GM19240 (cell line): ENCODE data around the gene PRKG2.
"Not testable (repeated sequence)": the region's sequence is repeated elsewhere in the genome, so short reads cannot be mapped to it uniquely, and the experiment has no call there.

Experiments used
- DNase-seq: peaks from one replicate; pipeline ENCODE4 v3.0.0; 2011; ENCODE audit warnings: low spot score; ENCODE audit not compliant: insufficient read length

The PRKG2 gene

DNA sequence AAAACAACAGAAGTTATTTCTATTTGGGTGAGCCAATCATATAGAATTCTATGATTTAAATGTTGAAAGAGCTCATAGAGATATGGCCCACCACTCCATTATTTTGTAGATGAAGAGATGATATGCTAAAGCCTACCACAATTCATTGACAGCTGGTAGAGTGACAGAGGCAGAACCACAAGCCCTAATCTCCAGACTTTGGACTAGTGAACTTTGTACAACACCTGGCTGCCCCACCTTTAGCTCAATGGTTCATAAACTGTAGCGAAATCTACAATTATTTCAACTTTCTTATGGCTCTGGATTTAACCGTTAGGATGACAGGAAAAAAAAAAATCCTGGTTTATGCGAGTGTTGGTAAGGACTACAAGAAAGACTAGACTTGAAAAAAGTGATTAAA lies 50.9 kb downstream of the PRKG2 start:
- DNase-seq: no peak

DNA sequence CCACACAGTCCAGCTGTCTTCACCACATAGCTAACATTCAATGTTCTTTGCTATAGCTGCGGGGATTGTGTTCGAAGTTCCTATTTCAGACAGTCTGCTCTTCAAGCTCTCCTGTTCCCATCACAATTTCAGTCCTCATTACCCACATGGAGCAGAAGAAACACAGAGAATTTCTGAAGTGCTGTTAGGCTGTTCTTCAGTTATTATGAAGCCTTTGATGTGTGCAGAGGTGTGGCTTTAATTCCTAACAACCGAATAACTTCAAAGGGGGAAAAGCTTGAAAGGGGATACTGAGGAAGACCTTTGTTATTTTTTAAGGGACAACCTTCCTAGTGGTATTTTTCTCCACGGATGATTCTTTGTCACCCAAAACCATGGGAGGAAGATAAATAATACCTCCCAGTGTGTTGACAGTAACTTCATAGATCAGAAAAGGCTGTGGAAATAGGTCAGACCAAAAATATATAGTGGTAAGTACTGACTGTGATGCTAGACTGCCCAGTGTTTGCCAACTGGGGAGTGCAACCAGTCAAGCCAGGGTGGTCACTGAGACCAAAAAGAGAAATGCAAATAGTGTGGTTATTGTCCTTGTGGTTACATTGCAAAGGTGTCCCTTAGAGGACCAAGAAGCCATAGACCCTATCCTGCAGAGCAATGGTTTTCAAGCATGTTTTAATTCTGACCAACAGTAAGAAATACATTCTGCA lies 52.1 kb downstream of the PRKG2 start:
- DNase-seq: no peak

DNA sequence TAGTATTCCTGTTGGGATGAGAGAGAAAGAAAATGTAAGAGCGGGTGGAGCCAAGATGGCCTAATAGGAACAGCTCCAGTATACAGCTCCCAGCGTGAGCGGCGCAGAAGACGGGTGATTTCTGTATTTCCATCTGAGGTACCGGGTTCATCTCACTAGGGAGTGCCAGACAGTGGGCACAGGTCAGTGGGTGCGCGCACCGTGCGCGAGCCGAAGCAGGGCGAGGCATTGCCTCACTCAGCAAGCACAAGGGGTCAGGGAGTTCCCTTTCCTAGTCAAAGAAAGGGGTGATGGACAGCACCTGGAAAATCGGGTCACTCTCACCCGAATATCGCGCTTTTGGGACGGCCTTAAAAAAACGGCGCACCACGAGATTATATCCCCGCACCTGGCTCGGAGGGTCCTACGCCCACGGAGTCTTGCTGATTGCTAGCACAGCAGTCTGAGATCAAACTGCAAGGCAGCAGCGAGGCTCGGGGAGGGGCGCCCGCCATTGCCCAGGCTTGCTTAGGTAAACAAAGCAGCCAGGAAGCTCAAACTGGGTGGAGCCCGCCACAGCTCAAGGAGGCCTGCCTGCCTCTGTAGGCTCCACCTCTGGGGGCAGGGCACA lies 61.2 kb downstream of the PRKG2 start:
- not testable (repeated sequence) for DNase-seq

GRCh38 chr4:81152839-81153713 lies 61.9 kb downstream of the PRKG2 start:
- DNase-seq: no peak

DNA sequence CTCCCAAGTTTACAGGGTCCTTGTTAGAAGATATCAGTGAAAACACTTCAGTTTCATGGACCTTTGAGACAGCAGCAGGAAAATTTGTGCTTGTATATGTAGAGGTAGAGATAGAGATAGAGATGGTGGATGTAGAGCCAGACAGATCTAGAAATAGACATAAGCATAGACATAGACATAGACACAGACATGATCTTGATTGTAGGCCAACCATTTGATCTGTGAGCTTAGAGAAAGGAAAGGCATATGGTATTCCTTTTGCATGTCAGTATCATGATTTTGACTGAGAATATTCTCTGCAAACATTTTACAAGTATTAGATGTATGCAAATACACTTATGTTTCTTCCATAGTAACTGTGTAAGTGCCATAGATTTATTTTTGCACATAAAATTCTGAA lies 65.0 kb downstream of the PRKG2 start:
- no peak for DNase-seq

DNA sequence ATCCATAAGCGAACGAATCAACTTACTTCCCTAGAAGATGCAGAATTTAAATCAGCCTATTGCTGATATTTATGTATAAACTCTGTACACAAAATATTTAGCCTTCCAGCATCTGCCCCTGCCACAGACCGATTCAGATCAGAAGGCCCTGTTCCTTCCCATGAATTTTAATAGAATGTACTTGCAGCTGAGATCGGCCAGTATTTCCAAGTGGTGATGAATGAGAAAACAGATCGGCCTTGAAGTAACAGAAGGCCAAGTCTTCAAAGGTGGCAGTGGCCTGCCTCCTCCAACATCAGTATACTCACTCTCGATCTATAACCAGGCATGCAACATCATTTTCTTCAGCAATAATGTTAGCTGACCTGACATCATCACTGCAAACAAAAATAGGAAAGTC lies 66.4 kb downstream of the PRKG2 start:
- no peak for DNase-seq

DNA sequence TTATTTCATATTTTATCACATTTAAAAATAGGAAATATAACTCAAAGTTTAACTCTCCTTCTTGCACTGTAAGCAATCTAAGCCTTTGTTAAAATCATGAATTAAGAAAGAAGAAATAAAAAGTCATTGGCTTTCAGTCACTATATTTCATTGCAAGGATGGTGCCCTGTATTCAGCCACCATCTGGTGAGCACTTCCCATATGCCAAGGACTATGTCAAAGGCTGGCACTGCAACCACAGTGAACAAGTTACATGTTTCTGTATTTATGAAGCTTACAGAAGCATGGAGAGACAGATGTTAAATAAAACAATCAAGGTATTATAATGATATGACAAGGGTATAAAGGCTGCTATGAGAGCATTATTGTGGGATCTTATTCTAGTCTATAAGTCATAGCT lies 68.6 kb downstream of the PRKG2 start:
- DNase-seq: no peak

DNA sequence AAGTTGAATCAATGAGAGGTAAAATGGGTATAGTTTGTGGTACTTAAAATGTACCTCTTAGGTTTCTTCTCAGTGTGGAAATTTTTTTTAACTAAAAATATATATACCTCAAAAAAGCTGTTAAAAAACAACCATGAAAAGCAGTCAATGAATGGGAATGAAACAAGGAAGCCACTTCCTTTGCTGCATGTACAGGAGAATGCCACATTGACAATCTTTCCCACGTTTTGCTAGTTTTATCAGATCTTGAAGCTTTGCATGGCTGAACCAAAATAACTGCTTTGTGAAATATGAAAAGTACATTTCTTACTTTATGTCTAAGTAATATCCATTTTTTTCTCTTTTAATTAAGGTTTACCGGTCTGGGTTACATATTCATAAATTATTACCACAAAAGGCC lies 71.8 kb downstream of the PRKG2 start:
- no peak for DNase-seq

DNA sequence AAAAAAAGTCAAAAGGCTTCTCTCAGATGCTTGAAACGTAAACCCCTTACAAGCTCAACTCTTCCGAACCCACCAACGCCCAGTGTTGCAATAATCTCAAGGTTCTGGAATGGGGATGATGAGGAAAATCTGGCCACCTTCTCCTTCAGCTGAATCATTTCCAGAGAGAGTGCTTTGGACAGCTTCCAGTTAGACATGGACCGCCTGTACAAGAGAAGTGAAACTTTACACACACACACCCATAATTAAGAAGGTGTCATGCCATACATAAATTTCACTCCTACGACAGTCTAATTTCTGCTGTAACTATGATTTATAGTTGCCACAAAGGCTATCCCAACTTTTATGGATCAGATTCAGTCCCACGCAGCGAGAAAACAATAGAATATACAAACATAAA lies 72.3 kb downstream of the PRKG2 start:
- no peak for DNase-seq

DNA sequence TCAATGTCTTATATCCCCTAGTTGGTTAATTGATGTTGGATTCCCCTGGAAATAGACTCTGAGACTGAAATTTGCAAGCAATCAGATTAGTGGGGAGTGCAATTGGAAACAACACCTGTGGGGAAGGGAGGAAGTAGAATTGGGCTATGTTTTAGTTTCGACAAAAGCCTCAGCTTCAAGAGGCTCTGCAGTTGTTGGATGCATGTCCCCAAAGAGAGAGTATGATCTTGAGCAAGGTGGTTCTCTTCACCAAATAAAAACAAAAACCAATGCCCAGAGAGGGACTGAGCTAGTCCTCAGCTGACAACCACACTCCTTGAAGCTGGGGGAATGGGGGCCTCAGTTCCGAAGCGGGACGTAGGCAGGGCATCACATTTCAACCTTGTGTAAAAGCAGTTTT lies 77.1 kb downstream of the PRKG2 start:
- DNase-seq: no peak

DNA sequence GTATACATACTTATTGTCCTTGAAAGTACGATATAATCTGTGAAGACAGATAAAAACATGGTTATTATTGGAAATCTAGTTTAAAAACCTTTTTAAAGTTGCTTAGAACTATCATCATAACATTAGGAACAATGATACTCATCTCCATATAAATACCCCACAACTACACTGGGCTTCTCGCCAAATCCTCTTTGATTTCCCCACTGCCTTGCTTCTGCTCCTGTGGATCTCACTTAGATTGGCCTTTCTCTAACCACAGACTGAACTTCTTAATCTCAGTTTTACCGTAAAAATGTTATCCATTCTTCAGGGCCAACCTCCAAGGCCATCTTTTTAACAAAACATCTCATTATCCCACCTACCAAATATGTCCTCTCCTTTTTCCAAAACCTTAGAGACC lies 77.6 kb downstream of the PRKG2 start:
- no peak for DNase-seq

GRCh38 chr4:81136161-81136905 lies 78.7 kb downstream of the PRKG2 start:
- DNase-seq: no peak

- no peak for DNase-seq
Measured at GRCh38 chr4:81135501-81135900, 79.5 kb downstream of the PRKG2 start.

DNA sequence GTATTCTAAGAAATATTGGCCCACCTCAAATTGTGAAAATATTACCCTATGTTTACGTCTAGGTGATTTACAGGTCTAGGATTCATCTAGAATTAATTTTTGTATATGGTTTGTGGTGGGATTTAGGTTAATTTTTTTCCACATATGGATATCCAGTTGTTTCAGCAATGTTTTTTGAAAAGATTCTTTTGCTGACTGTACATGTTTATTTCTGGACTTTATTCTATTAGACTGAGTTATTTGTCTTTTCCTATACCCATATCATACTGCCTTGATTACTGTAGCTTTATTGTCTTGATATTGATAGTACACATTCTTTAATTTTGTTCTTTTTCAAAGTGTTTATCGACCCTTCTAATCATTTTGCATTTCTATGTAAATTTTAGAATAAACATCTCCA lies 83.5 kb downstream of the PRKG2 start:
- no peak for DNase-seq

DNA sequence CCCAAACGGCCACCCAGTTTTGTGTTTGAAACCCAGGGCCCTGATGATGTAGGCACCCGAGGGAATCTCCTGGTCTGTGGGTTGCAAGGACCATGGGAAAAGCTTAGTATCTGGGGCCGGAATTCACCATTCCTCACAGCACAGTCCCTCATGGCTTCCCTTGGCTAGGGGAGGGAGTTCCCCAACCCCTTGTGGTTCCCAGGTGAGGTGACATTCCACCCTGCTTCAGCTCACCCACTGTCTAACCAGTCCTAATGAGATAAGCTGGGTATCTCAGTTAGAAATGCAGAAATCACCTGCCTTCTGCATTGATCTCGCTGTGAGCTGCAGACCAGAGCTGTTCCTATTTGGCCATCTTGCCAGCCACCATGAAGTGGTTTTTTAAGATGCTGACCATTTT lies 84.0 kb downstream of the PRKG2 start:
- no peak for DNase-seq

DNA sequence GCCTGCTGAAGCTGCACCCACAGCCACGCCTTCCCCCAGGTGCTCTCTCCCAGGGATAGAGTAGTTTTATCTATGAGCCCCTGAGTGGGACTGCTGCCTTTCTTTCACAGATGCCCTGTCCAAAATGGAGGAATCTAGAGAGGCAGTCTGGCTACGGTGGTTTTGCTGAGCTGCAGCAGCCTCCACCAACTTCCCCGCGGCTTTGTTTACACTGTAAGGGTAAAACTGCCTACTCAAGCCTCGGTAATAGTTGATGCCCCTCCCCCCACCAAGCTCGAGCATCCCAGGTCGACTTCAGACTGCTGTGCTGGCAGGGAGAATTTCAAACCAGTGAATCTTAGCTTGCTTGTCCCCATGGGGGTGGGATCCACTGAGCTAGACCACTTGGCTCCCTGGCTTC lies 84.5 kb downstream of the PRKG2 start:
- no peak for DNase-seq

DNA sequence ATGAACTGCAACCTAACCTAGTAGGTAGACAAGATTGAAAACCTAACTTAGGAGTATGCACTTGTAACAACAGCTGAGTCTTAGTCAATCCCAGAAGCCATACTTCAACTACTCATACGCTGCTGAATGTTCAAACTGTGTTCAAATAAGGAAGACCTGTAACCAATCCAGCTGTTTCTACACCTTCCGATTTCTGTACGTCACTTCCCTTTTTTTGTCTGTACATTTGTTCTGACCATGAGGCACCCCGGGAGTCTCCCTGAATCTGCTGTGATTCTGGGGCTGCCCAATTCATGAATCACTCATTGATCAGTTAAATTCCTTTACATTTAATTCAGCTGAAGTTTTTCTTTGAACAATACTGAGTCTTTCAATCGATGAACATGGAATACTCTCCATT lies 95.0 kb downstream of the PRKG2 start:
- no peak for DNase-seq

DNA sequence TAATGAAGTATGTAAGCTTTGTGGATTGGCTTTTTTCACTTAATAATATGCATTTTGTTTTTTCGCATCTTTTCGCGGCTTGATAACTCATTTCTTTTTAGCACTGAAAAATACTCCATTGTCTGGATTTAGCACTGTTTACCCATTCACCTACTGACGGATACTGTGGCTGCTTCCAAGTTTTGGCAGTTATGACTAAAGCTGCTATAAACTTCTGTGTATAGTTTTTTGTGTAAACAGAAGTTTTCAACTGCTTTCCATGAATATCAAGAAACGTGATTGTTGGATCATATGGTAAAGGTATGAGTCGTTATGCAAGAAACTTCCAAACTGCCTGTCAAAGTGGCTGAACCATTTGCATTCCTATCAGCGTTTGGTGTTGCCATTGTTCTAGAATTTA lies 96.9 kb downstream of the PRKG2 start:
- DNase-seq: no peak

- DNase-seq: no peak
Measured at GRCh38 chr4:81116566-81116965, 98.5 kb downstream of the PRKG2 start.

- no peak for DNase-seq
Measured at GRCh38 chr4:81113024-81113423, 102.0 kb downstream of the PRKG2 start.

GRCh38 chr4:81109356-81109755 lies 105.7 kb downstream of the PRKG2 start:
- no peak for DNase-seq

DNA sequence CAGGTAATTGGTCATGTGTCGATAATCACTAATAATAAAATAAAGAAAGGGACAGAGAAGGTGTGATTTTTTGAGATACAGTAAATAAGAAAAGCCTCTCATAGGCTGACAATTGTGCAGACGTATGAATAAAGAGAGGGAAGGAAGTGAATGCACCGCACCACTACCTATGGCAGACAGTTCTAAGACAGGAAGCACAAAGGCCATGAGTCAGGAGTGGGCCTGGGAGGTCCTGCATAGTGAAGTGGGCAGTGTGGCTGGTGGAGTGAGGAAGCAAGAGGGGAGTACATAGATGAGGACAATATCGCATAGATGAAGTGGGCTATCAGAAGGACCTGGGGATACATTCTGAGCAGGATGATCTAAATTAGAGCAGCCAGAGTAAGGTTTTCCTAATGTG lies 108.9 kb downstream of the PRKG2 start:
- DNase-seq: no peak
